Measurements from ENCODE around the gene PGAP2. TPM values are rescaled to one million over a fixed set of nuclear protein-coding genes. Genes with fewer than 3 reads are reported as not detected.

Gene PGAP2
- total and polyA plus RNA-seq, 8 donors = 13.5 to 32.9 (median 18.8) TPM

- Histone ChIP-seq H3K4me3 (no peak overlapping the region), H3K27ac (no peak overlapping the region), H3K36me3 (no peaks in the 10 kb centered on the region), H3K9me3 (no peaks in the 10 kb centered on the region), H3K4me1 (peaks cover 34 to 57% (median 34%) of the 10 kb centered on the region in 3 donors), H3K27me3 (no peaks in the 10 kb centered on the region)
- ATAC-seq (no peak), DNase-seq (no peak), FAIRE-seq (no peak)
- no peak for TF ChIP-seq CTCF (IDR thresholded peaks at IDR 0.05)
- WGBS, 2 donors = 69 to 83% methylated on average over 1 of the region's 1 CpG
- intact Hi-C loops (cut with DNase I) = no loop called here
These were observed 53.3 kb downstream of the PGAP2 start for GRCh38 chr11:3861683-3862082.

DNA sequence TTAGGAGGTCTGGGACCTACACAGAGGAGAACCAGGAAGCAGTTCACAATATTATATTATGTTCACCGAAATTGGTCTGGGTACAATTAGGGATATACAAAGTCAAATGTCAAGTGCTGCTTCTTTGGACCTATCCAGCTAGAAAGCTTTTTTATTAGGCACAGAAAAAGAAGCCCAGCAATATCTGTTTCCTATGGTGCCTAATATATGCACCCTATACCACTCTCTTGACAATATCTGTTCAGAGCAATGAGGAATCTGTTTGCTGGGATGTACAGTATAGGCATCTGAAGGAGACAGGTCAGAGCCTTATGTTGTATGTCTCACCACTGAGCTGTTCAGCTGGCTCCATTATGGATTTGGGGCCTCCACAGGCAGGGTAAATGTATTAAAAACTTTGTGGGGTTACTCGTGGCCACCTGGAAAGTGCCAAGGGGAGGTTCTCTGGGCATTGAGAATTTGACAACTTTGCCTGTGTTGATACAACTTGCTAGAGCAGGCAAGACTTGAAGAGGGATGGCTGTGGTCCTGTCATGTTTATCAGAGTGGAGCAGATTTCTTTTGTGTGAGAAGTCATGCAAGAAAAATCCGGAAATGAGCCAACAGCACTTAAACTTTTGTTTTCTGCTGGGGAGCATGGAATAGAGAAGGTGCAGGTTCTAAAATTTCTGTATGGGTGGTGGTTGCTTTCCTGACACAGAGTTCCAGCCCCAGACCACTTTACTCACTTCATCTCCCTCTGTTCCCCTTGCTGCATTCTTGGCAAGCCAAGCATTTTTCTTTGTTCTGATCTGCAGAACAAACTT lies 57.2 kb downstream of the PGAP2 start:
- Histone ChIP-seq H3K9me3 (no peaks in the 10 kb centered on the region), H3K27me3 (no peaks in the 10 kb centered on the region), H3K4me1 (peaks cover 11 to 34% (median 28%) of the 10 kb centered on the region in 3 donors), H3K36me3 (no peaks in the 10 kb centered on the region), H3K27ac (peak overlapping the region in 3 of 4 donors; percentile 0 to 79 (median 49)), H3K4me3 (no peak overlapping the region)
- FAIRE-seq (no peak), ATAC-seq (peak in 2 of 4 donors; percentile 9 to 10), DNase-seq (no peak)
- no peak for TF ChIP-seq CTCF (IDR thresholded peaks at IDR 0.05)
- 36 to 37% methylated on average over 3 of the region's 3 CpGs for WGBS, 2 donors
- intact Hi-C loops (cut with DNase I) = no loop called here

- no peaks in the 10 kb centered on the region for H3K9me3 ChIP-seq
- no peaks in the 10 kb centered on the region for H3K27me3 ChIP-seq
- no peak for TF ChIP-seq CTCF (IDR thresholded peaks at IDR 0.05)
- ATAC-seq (peak in 3 of 4 donors; percentile 17 to 36 (median 22)), DNase-seq (no peak), FAIRE-seq (no peak)
- H3K36me3 ChIP-seq = no peaks in the 10 kb centered on the region
- H3K27ac ChIP-seq = peak overlapping the region in 2 of 4 donors; percentile 49 to 79
- 75 to 81% methylated on average over 5 of the region's 5 CpGs for WGBS, 2 donors
- peaks cover 10 to 34% (median 28%) of the 10 kb centered on the region in 3 donors for H3K4me1 ChIP-seq
- no peak overlapping the region for H3K4me3 ChIP-seq
- intact Hi-C loops (cut with DNase I) = no loop called here
These were observed 57.8 kb downstream of the PGAP2 start for GRCh38 chr11:3866206-3866605.

- ATAC-seq (no peak), DNase-seq (no peak), FAIRE-seq (no peak)
- no peak for TF ChIP-seq CTCF (IDR thresholded peaks at IDR 0.05)
- Histone ChIP-seq H3K4me3 (no peak overlapping the region), H3K4me1 (peaks cover 10 to 34% (median 28%) of the 10 kb centered on the region in 3 donors), H3K27ac (peak overlapping the region in 3 of 4 donors; percentile 49 to 79 (median 57)), H3K27me3 (no peaks in the 10 kb centered on the region), H3K36me3 (no peaks in the 10 kb centered on the region), H3K9me3 (no peaks in the 10 kb centered on the region)
- intact Hi-C loops (cut with DNase I) = no loop called here
These were observed 58.5 kb downstream of the PGAP2 start for GRCh38 chr11:3866836-3867208.

All from pancreas (tissue), 10 donors.